Esophagus squamous epithelium (tissue), 4 donors: ENCODE results near the gene SETD1B.

Experiments used
- POLR2A ChIP-seq, 4 donors: fragments of 450-650 bp; IDR thresholded peaks; one replicate each; pipeline ENCODE4 v1.6.1; 2017; ENCODE audit warnings: antibody characterized with exemption in 4 of 4, mild to moderate bottlenecking in 4 of 4, moderate library complexity in 3 of 4
- TF ChIP-seq, protein P1 (sequence below), 6 experiments: fragments of 450-650 bp in 4 of 6; fragments of 200-600 bp in 2 of 6; sonication (generic) in 2 of 6; IDR thresholded peaks; one replicate each; pipeline ENCODE4 v1.5.1; 2016 to 2019; ENCODE audit warnings: antibody characterized with exemption in 6 of 6, mild to moderate bottlenecking in 4 of 6, moderate library complexity in 4 of 6

DNA sequence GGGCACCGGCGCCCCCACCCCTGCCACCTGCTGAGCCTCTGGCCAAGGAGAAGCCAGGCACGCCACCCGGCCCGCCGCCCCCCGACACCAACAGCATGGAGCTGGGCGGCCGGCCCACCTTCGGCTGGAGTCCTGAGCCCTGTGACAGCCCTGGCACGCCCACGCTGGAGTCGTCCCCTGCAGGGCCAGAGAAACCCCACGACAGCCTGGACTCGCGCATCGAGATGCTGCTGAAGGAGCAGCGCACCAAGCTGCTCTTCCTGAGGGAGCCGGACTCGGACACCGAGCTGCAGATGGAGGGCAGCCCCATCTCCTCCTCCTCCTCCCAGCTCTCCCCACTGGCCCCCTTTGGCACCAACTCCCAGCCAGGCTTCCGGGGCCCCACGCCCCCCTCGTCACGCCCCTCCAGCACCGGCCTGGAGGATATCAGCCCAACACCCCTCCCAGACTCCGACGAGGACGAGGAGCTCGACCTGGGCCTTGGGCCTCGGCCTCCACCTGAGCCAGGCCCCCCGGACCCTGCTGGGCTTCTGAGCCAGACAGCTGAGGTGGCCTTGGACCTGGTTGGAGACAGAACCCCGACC, 6.5 kb downstream of the SETD1B start:
- TF ChIP-seq, protein P1, sequence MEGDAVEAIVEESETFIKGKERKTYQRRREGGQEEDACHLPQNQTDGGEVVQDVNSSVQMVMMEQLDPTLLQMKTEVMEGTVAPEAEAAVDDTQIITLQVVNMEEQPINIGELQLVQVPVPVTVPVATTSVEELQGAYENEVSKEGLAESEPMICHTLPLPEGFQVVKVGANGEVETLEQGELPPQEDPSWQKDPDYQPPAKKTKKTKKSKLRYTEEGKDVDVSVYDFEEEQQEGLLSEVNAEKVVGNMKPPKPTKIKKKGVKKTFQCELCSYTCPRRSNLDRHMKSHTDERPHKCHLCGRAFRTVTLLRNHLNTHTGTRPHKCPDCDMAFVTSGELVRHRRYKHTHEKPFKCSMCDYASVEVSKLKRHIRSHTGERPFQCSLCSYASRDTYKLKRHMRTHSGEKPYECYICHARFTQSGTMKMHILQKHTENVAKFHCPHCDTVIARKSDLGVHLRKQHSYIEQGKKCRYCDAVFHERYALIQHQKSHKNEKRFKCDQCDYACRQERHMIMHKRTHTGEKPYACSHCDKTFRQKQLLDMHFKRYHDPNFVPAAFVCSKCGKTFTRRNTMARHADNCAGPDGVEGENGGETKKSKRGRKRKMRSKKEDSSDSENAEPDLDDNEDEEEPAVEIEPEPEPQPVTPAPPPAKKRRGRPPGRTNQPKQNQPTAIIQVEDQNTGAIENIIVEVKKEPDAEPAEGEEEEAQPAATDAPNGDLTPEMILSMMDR (IDR thresholded peaks at IDR 0.05): no peak
- TF ChIP-seq POLR2A (IDR thresholded peaks at IDR 0.05): no peak
